Neuron (in vitro differentiated cells): ENCODE data around the gene NKD2.
"Not testable (repeated sequence)": the region's sequence is repeated elsewhere in the genome, so short reads cannot be mapped to it uniquely, and the experiment has no call there.

Source experiments
- H2AFZ ChIP-seq: one replicate; pipeline ENCODE4 v1.6.1; 2013; ENCODE audit warnings: low read depth, mild to moderate bottlenecking, inconsistent platforms, low read length, moderate library complexity
- H3K27me3 ChIP-seq: one replicate; pipeline ENCODE4 v1.6.1; 2013; ENCODE audit warnings: low read length; ENCODE audit not compliant: insufficient read depth
- H3K36me3 ChIP-seq: one replicate; pipeline ENCODE4 v1.6.1; 2013; ENCODE audit warnings: low read length; ENCODE audit not compliant: insufficient read depth
- H3K4me1 ChIP-seq: one replicate; pipeline ENCODE4 v1.6.1; 2013; ENCODE audit warnings: low read length; ENCODE audit not compliant: insufficient read depth
- H3K4me3 ChIP-seq: 2 replicates; pipeline ENCODE4 v1.5.1; 2013; ENCODE audit warnings: mild to moderate bottlenecking, low read length, moderate library complexity
- H3K9me3 ChIP-seq: one replicate; pipeline ENCODE4 v1.6.1; 2013; ENCODE audit warnings: low read length

NKD2 gene

GRCh38 chr5:1014781-1015221 is 6.2 kb downstream of the NKD2 start:
- no peaks in the 10 kb centered on the region for H3K9me3 ChIP-seq
- H3K4me3 ChIP-seq: no peak overlapping the region
- no peaks in the 10 kb centered on the region for H3K4me1 ChIP-seq
- no peak overlapping the region for H2AFZ ChIP-seq
- H3K36me3 ChIP-seq: no peaks in the 10 kb centered on the region
- peaks cover 12% of the 10 kb centered on the region for H3K27me3 ChIP-seq

GRCh38 chr5:1015507-1015906 is 6.9 kb downstream of the NKD2 start:
- Histone ChIP-seq H3K9me3 (no peaks in the 10 kb centered on the region), H2AFZ (no peak overlapping the region), H3K27me3 (peaks cover 4% of the 10 kb centered on the region)

GRCh38 chr5:1016036-1016435 is 7.4 kb downstream of the NKD2 start:
- peaks cover 3% of the 10 kb centered on the region for H3K4me1 ChIP-seq
- H2AFZ ChIP-seq: no peak overlapping the region
- no peak overlapping the region for H3K4me3 ChIP-seq
- no peaks in the 10 kb centered on the region for H3K36me3 ChIP-seq
- no peaks in the 10 kb centered on the region for H3K27me3 ChIP-seq
- H3K9me3 ChIP-seq: no peaks in the 10 kb centered on the region

More at GRCh38 chr5:1015507-1015906, 6.9 kb downstream of the NKD2 start:
- Histone ChIP-seq H3K4me3 (no peak overlapping the region), H3K4me1 (peaks cover 3% of the 10 kb centered on the region), H3K36me3 (no peaks in the 10 kb centered on the region)

GRCh38 chr5:1016476-1016875 is 7.9 kb downstream of the NKD2 start:
- Histone ChIP-seq H3K9me3 (no peaks in the 10 kb centered on the region), H3K36me3 (no peaks in the 10 kb centered on the region), H3K27me3 (no peaks in the 10 kb centered on the region), H3K4me1 (peaks cover 3% of the 10 kb centered on the region), H2AFZ (no peak overlapping the region), H3K4me3 (no peak overlapping the region)

- Histone ChIP-seq H3K27me3 (no peaks in the 10 kb centered on the region), H2AFZ (no peak overlapping the region), H3K4me3 (no peak overlapping the region), H3K36me3 (no peaks in the 10 kb centered on the region), H3K9me3 (no peaks in the 10 kb centered on the region), H3K4me1 (peaks cover 7% of the 10 kb centered on the region)
These were observed 8.5 kb downstream of the NKD2 start for GRCh38 chr5:1017056-1017455.

GRCh38 chr5:1017691-1018455 is 9.3 kb downstream of the NKD2 start:
- Histone ChIP-seq H3K9me3 (no peaks in the 10 kb centered on the region), H3K36me3 (no peaks in the 10 kb centered on the region), H2AFZ (no peak overlapping the region), H3K4me1 (peaks cover 7% of the 10 kb centered on the region), H3K27me3 (no peaks in the 10 kb centered on the region), H3K4me3 (no peak overlapping the region)

- H2AFZ ChIP-seq: no peak overlapping the region
- H3K36me3 ChIP-seq: no peaks in the 10 kb centered on the region
- peaks cover 7% of the 10 kb centered on the region for H3K4me1 ChIP-seq
- H3K9me3 ChIP-seq: no peaks in the 10 kb centered on the region
- no peak overlapping the region for H3K4me3 ChIP-seq
- H3K27me3 ChIP-seq: no peaks in the 10 kb centered on the region
These were observed 10.0 kb downstream of the NKD2 start for GRCh38 chr5:1018596-1018995.

- H3K27me3 ChIP-seq: no peaks in the 10 kb centered on the region
- H3K9me3 ChIP-seq: no peaks in the 10 kb centered on the region
- H3K36me3 ChIP-seq: no peaks in the 10 kb centered on the region
- H2AFZ ChIP-seq: no peak overlapping the region
- no peak overlapping the region for H3K4me3 ChIP-seq
- H3K4me1 ChIP-seq: peaks cover 7% of the 10 kb centered on the region
These were observed 10.7 kb downstream of the NKD2 start for GRCh38 chr5:1019001-1019905.

- H3K4me3 ChIP-seq: no peak overlapping the region
- no peak overlapping the region for H2AFZ ChIP-seq
- H3K36me3 ChIP-seq: no peaks in the 10 kb centered on the region
- no peaks in the 10 kb centered on the region for H3K9me3 ChIP-seq
- peaks cover 7% of the 10 kb centered on the region for H3K4me1 ChIP-seq
- H3K27me3 ChIP-seq: no peaks in the 10 kb centered on the region
These were observed 11.9 kb downstream of the NKD2 start for GRCh38 chr5:1020452-1020961.

GRCh38 chr5:1021136-1021968 is 12.8 kb downstream of the NKD2 start:
- H2AFZ ChIP-seq: no peak overlapping the region
- no peaks in the 10 kb centered on the region for H3K36me3 ChIP-seq
- H3K9me3 ChIP-seq: no peaks in the 10 kb centered on the region
- no peaks in the 10 kb centered on the region for H3K27me3 ChIP-seq
- H3K4me3 ChIP-seq: no peak overlapping the region
- H3K4me1 ChIP-seq: peaks cover 7% of the 10 kb centered on the region

GRCh38 chr5:1021969-1022336 is 13.4 kb downstream of the NKD2 start:
- H3K4me3 ChIP-seq, H3K27me3 ChIP-seq, H3K9me3 ChIP-seq, H3K4me1 ChIP-seq, H3K36me3 ChIP-seq, H2AFZ ChIP-seq: not testable (repeated sequence)

GRCh38 chr5:1026700-1027621 is 18.4 kb downstream of the NKD2 start:
- peaks cover 6% of the 10 kb centered on the region for H3K4me1 ChIP-seq
- no peak overlapping the region for H3K4me3 ChIP-seq
- H3K36me3 ChIP-seq: no peaks in the 10 kb centered on the region
- no peaks in the 10 kb centered on the region for H3K27me3 ChIP-seq
- no peak overlapping the region for H2AFZ ChIP-seq
- no peaks in the 10 kb centered on the region for H3K9me3 ChIP-seq
